Measurements from ENCODE around the gene RDH5.
"Not testable (repeated sequence)": the region's sequence is repeated elsewhere in the genome, so short reads cannot be mapped to it uniquely, and the experiment has no call there.

RDH5 gene

GRCh38 chr12:55748230-55748993 lies 28.2 kb downstream of the RDH5 start:
- DNase-seq = no peak

GRCh38 chr12:55755246-55755645 lies 35.1 kb downstream of the RDH5 start:
- no peak for DNase-seq

- no peak for DNase-seq
Measured at GRCh38 chr12:55757701-55758100, 37.5 kb downstream of the RDH5 start.

GRCh38 chr12:55758575-55758974 lies 38.4 kb downstream of the RDH5 start:
- DNase-seq = not testable (repeated sequence)

GRCh38 chr12:55760663-55761062 lies 40.5 kb downstream of the RDH5 start:
- DNase-seq = no peak

- no peak for DNase-seq
Measured at GRCh38 chr12:55762646-55763045, 42.5 kb downstream of the RDH5 start.

- no peak for DNase-seq
Measured at GRCh38 chr12:55765736-55766290, 45.6 kb downstream of the RDH5 start.

GRCh38 chr12:55767156-55767555 lies 47.0 kb downstream of the RDH5 start:
- DNase-seq = no peak

- no peak for DNase-seq
Measured at GRCh38 chr12:55771736-55772135, 51.5 kb downstream of the RDH5 start.

Data from islet precursor cell (in vitro differentiated cells).